Body of pancreas (tissue), 4 donors: ENCODE results near the gene SPC24. TPM values are rescaled to one million over a fixed set of nuclear protein-coding genes. Genes with fewer than 3 reads are reported as not detected.

Experiments used
- ATAC-seq: fragments of 150-250 bp; one replicate; pipeline ENCODE4 v1.9.1; 2016
- DNase-seq, 4 donors: peaks; one replicate each; pipeline ENCODE4 v3.0.0-alpha.2; 2019
- H3K27ac ChIP-seq, 4 donors: fragments of 200-600 bp; sonication (generic); 1 replicate in 3 of 4; 2 replicates in 1 of 4; pipeline versions ENCODE4 v1.5.1 to v1.6.1; 2016 to 2019; ENCODE audit warnings: mild to moderate bottlenecking in 1 of 4, mixed read lengths in 1 of 4, moderate library complexity in 1 of 4
- H3K27me3 ChIP-seq, 2 donors: fragments of 200-600 bp; sonication (generic); one replicate each; pipeline ENCODE4 v1.6.0; 2016; ENCODE audit warnings: mild to moderate bottlenecking in 1 of 2
- H3K36me3 ChIP-seq, 2 donors: fragments of 200-600 bp; sonication (generic); replicated peaks in 1 of 2; 2 replicates each; pipeline ENCODE4 v1.5.1; 2016; ENCODE audit warnings: low read depth in 2 of 2; ENCODE audit not compliant: insufficient read depth in 1 of 2
- H3K4me1 ChIP-seq: fragments of 200-600 bp; sonication (generic); one replicate; pipeline ENCODE4 v1.6.0; 2016
- H3K4me3 ChIP-seq, 2 donors: fragments of 200-600 bp; sonication (generic); 1 replicate in 1 of 2; 2 replicates in 1 of 2; pipeline ENCODE4 v1.5.1; 2016 to 2019
- H3K9me3 ChIP-seq, 3 donors: fragments of 200-600 bp; sonication (generic); 1 replicate in 2 of 3; 2 replicates in 1 of 3; pipeline ENCODE4 v1.5.1; 2016
- CTCF ChIP-seq, 7 experiments: fragments of 450-650 bp in 4 of 7; fragments of 200-600 bp in 3 of 7; sonication (generic) in 3 of 7; IDR thresholded peaks; one replicate each; pipeline ENCODE4 v1.5.1; 2016 to 2019; ENCODE audit warnings: antibody characterized with exemption in 7 of 7
- POLR2A ChIP-seq, 3 donors: fragments of 450-650 bp; IDR thresholded peaks; one replicate each; pipeline ENCODE4 v1.6.1; 2016; ENCODE audit warnings: antibody characterized with exemption in 3 of 3, mild to moderate bottlenecking in 2 of 3
- WGBS, 2 donors: methylation state at CpG; one replicate each; pipeline ENCODE4 v1.1.5; 2017; 5-methylcytosine and 5-hydroxymethylcytosine counted together
- intact Hi-C: fragments of 100-400 bp; cut with DNase I; formaldehyde crosslinking; loops from one replicate; pipeline ENCODE4 v1.15.1; 2023
- total RNA-seq, 2 donors: library from RNA; depleted of rRNA; stranded (reverse); fragments of >200 nt; gene quantifications; one replicate each; pipeline ENCODE4 v1.1.0, GENCODE V29; 2016

Gene SPC24
- total RNA-seq, 2 donors from 2014 or later, result 1.8 to 6.9 TPM

GRCh38 chr19:11196406-11197287 is 41.1 kb upstream of the SPC24 start:
- WGBS, 2 donors, result 15 to 23% methylated on average over 29 to 47 of the region's 47 CpGs
- H3K36me3 ChIP-seq, result peaks cover 0 to 13% of the 10 kb centered on the region in 2 donors
- no peaks in the 10 kb centered on the region for H3K9me3 ChIP-seq
- no peaks in the 10 kb centered on the region for H3K27me3 ChIP-seq
- intact Hi-C loops, result no loop called here
- DNase-seq (peak; percentile 28 to 54 (median 48)), ATAC-seq (peak; percentile 20)
- TF ChIP-seq POLR2A (IDR thresholded peaks at IDR 0.05), result no peak
- no peak for TF ChIP-seq CTCF (IDR thresholded peaks at IDR 0.05)
- peaks cover 45% of the 10 kb centered on the region for H3K4me1 ChIP-seq
- peak overlapping the region; percentile 34 to 68 for H3K4me3 ChIP-seq
- H3K27ac ChIP-seq, result peak overlapping the region; percentile 86 to 91 (median 87)

GRCh38 chr19:11195681-11196080 is 40.1 kb upstream of the SPC24 start:
- H3K27me3 ChIP-seq, result no peaks in the 10 kb centered on the region
- H3K4me3 ChIP-seq, result no peak overlapping the region
- intact Hi-C loops, result no loop called here
- peaks cover 55% of the 10 kb centered on the region for H3K4me1 ChIP-seq
- 82 to 84% methylated on average over 12 of the region's 12 CpGs for WGBS, 2 donors
- peaks cover 0 to 13% of the 10 kb centered on the region in 2 donors for H3K36me3 ChIP-seq
- no peak for DNase-seq
- ATAC-seq, result no peak
- TF ChIP-seq POLR2A (IDR thresholded peaks at IDR 0.05), result no peak
- TF ChIP-seq CTCF (IDR thresholded peaks at IDR 0.05), result no peak
- peak overlapping the region in 1 of 4 donors; percentile 17 for H3K27ac ChIP-seq
- no peaks in the 10 kb centered on the region for H3K9me3 ChIP-seq

DNA sequence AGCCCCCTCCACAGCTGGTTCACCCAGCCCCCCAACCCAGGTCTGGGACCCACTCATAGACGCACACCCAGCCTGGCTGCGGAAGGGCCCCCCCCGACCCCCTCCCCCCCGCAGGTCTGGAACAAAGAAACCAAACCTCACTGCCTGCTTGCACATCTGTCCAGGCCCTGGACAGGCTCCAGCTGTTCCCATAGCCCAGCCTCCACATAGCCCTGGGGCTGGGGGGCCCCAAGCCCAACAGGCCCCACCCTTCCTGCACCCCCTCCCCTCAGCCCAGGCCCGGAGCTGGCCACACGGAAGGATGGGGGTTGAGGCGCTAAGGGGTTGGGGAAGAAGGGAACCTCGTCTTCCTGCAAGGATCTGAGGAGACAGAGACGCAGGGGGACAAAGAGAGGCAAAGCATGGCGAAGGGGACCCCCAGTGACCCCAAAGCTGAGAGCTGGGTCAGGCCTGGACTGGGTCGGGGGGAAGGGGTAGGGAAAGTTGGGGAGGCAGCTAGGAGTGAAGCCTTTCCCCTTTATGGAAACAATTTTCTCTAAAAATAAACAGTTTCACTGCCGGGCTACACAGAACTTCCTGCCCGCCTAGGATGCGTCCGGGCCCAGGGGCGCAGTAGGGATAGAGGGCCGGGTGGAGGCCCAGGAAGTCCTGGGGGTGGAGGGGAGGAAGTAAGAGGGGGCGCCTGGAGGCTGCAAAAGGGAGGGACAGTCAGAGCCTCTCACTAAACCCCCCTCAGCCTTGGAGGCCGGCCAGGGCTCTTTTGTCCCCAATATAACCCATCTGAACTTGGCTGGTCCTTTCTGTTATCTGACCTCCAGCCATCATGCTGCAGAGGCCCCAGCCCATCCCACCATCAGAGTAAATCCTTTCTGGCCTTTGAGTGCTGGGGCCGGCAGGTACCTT is 39.3 kb upstream of the SPC24 start:
- ATAC-seq (no peak), DNase-seq (no peak)
- Histone ChIP-seq H3K9me3 (no peaks in the 10 kb centered on the region), H3K4me1 (peaks cover 63% of the 10 kb centered on the region), H3K36me3 (peaks cover 0 to 13% of the 10 kb centered on the region in 2 donors), H3K4me3 (no peak overlapping the region), H3K27ac (peak overlapping the region in 3 of 4 donors; percentile 13 to 24 (median 17)), H3K27me3 (no peaks in the 10 kb centered on the region)
- TF ChIP-seq POLR2A (IDR thresholded peaks at IDR 0.05) (no peak), CTCF (IDR thresholded peaks at IDR 0.05) (no peak)
- 45 to 64% methylated on average over 17 to 19 of the region's 20 CpGs for WGBS, 2 donors
- intact Hi-C loops, result no loop called here

- WGBS, 2 donors, result 85% methylated on average over 5 to 8 of the region's 8 CpGs
- DNase-seq (no peak), ATAC-seq (no peak)
- Histone ChIP-seq H3K27ac (peak overlapping the region in 2 of 4 donors; percentile 13 to 24), H3K9me3 (no peaks in the 10 kb centered on the region), H3K36me3 (peaks cover 0 to 13% of the 10 kb centered on the region in 2 donors), H3K4me3 (no peak overlapping the region), H3K27me3 (no peaks in the 10 kb centered on the region), H3K4me1 (peaks cover 63% of the 10 kb centered on the region)
- TF ChIP-seq CTCF (IDR thresholded peaks at IDR 0.05), result no peak
- no peak for TF ChIP-seq POLR2A (IDR thresholded peaks at IDR 0.05)
- intact Hi-C loops, result no loop called here
Measured at GRCh38 chr19:11194173-11194572, 38.6 kb upstream of the SPC24 start.
